GM21360 (cell line): ENCODE results near the gene TUT1.
"Not testable (repeated sequence)": the region's sequence is repeated elsewhere in the genome, so short reads cannot be mapped to it uniquely, and the experiment has no call there.

ENCODE experiments used
- ATAC-seq: cut with Tn5 transposase; IDR thresholded peaks from one replicate; pipeline ENCODE4 v1.9.1; 2021; ENCODE audit warnings: mild to moderate bottlenecking, moderate library complexity; ENCODE audit not compliant: unreplicated experiment

Gene TUT1

DNA sequence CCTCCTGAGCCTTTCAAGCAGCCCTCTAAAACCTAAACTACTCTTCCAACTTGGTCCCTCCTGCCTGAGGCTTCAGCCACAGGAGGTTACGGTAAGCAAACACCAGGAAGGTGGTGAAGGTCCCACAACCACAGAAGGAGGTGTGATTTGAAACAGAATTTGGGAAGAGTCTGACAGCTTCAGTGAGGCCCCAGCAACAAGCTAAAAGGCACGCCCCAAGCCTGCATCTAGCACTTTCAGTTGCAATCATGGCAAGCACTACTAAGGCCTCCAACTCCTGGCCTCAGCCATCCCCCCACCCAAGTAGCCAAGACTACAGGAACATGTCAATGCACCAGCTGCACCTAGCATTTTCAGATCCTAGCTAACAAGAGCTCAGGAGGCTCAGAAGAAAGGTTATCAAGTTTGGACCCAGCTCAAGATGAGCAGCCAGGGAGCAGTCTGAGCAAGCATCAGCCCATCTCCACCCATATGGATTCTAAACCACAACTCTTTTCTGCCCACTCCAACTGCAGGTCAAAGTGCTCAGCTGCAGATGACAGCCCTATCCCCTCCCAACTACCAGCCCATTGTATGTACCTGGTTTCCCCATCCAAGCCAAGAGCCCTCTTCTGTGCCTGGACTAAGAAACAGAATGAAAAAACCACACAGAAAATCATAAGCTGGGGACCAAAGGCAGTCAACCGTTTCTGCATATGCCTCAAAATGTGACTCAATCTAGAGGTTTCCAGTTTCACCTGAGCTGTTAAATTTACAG lies 34.3 kb downstream of the TUT1 start:
- ATAC-seq, result no peak

DNA sequence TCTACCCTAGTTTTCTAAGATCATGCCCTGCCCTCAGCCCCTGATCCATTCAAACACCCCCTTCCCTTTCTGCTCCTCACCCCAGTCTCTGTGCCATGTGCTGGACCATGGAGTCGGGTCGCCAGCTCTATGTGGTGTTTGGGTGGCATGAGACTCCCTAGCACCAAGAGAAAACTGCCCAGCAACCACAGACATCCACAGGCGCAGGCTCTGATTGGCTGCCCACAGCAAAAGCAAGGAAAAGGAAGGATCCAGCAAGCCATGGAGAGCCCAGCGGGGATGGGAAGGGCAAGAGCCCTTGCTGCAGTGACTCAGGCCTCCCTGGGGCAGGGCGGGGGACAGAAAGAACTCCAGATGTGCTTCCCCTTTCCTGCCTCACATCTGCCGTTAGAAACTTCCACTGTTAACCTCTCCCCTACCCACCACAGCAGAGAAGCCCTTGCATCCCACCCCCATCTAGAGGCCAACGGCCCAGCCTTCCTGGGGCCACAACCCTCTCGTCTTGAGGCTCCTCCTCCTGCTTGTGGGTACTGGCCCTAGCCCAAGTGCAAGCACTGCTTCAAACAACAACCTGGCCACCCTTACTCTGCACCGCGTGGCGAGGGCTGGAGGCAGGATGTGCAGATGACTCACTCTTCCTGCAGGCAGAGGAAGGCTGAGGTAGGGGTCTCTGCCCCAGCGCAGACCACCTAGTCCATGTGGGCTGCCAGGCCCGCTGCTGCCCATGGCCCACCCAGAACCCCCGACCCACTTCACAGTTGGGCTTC lies 35.0 kb downstream of the TUT1 start:
- no peak for ATAC-seq

DNA sequence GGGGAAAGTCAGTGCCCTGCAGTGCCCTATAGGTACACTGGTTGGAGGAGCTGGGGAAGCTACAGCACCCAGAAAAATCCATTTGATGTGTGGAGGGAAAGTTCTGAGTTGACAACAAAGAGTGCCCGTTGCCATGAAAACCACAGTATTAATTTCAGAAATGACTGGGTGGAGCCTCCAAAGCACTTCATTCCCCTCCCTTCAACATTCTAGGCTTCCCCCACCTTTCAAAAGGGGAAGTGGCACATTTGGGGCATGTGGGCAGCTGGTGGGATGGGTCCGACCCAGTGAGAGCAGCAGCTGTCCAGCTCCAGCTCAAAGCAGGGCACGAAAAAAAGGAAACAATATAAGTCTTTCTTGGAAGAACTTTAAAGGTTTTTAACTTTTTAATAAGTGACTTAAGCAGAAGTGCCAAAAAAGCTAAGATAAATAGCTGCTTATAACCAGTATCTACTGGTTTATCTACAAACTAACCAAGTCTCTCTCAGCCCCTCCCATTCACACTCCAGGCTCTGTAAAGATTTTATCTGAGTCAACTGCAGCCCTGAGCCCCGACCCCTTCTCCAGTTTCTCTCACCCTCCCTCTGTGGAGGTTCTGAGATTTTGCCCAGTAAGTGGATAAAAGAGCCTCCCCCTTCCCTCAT lies 35.7 kb downstream of the TUT1 start:
- peak; percentile 31 for ATAC-seq

DNA sequence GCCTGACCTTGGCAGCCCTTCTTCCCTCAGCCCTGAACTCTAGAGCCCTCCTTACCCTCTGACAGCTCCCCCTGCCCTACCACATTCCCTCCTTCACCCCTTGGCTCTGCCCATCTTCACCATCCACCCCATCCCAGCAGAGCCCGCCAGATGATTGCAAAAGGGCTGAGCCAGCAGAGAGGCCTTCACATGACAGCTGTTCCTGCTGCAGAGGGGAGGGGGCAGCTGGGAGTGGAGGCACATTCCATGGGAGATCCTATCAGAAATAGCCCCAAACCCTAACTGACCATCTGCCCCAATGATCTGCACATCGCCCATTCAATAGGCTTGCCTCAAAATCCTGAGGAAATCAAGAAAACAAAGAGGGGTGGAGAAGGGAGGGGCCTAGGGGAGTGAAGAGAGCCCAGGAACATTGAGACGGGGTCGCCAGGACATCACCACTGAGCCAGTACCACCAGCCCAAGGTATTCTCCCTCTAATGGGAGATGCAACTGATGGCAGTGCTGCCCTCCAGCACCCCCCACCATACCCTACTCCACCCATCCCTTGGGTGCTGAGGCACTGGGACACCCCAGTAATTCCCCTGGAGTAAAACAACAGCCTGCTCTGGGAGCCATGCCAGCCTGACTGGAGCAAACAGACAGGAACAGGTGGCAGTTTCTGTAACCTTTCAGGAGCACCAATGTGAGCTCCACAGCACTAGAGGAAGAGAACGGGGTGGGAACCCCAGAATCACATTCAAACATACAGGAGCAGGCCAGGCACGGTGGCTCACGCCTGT lies 36.7 kb downstream of the TUT1 start:
- ATAC-seq, result no peak

DNA sequence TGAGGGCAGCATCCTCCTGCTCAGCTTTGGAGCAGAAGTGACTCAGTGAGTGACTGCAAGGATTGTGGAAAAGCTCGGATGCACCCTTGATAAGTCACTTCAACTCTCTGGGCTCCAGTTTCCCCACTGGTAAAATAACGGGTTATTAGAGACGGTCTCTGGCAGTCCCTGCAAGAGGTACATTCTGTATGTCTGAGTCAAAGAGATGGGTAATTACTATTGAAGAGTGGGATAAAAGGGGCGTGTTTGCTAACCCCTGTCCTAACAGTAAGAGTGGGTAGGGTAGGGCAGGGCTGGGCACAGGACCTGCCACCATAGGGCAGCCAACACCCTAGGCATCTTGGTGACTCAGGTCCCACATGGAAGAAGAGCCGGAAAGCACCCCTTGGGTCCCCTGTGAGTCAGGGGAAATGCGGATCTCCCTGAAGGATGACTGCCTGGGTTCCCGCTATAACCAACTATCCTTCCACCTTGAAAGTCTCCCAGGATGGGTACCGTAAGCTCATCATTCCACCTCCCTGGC lies 37.4 kb downstream of the TUT1 start:
- no peak for ATAC-seq

DNA sequence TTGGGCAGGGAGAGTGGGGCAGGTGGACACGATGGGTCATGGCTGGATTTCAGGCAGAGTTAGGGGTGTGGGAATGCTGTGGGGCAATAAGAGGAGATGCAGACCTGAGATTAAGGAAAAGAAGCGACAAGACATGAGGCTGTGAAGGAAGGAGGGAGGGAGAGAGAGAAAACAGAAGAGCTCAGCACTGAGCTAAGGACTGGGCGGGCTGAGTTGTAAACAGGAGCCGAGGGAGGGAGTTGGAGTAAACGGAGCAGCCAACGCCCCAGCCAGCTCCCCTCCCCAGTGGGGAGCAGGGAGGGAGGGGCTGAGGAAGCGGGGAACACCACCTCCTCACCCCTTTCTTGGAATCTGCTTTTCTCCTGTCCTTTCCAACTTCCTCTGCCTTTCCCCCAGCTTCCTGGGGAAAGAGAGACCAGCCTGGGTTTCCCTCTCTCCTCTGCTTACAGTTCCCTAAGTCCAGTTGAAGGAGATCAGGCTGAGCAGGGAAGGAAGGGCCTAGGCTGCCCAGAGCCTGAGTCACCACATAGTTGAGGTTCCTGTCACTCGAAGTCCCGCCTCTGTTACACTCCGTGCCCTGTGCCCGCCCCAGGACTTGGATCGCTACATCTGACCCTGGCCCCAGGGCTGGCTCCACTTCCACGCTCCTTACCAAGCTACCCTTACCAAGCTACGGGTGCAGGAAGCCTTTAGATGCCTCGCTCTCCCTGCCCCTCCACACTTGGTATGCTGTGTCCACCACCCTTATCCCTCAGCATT lies 38.1 kb downstream of the TUT1 start:
- ATAC-seq, result no peak

DNA sequence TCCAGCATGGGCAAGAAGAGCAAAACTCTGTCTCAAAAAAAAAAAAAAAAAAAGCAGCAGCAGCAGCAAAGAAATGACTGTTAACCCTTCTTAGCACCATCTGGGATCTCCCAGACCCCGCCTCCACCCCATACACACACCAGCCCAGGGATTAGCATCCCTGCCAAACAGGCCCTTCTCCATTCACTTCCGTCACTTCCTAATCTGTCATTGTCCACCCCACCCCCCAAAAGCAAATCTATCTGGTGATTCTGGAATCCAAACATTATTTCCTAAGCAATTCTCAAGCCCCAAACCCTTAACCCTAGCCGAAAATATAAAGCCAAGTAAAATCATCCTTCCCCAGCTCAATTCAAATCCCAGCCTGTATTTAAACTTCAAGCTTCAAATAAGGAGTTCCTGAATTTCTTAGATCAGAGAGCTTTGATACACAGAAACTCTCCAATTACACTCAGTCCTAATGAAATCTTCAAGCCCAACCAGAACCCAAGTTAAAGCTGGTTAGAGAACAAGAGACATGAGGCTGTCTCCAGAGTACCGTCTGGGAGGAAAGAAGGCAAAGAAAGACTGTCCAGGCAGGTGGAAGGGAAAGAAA lies 38.7 kb downstream of the TUT1 start:
- ATAC-seq, result no peak

DNA sequence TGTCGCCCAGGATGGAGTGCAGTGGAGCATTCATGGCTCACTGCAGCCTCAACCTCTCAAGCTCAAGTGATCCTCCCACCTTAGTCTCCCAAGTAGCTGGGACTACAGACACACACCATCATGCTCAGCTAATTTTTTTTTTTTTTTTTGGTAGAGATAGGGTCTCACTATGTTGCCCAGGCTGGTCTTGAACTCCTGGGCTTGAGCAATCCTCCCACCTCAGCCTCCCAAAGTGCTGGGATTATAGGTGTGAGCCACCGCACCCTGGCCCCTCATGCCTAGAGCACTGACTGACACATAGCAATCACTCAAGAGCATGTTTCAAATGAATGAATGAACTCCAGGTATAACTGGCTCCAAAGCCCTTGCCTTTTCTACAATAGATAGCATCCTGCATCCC lies 40.8 kb downstream of the TUT1 start:
- ATAC-seq, result not testable (repeated sequence)

DNA sequence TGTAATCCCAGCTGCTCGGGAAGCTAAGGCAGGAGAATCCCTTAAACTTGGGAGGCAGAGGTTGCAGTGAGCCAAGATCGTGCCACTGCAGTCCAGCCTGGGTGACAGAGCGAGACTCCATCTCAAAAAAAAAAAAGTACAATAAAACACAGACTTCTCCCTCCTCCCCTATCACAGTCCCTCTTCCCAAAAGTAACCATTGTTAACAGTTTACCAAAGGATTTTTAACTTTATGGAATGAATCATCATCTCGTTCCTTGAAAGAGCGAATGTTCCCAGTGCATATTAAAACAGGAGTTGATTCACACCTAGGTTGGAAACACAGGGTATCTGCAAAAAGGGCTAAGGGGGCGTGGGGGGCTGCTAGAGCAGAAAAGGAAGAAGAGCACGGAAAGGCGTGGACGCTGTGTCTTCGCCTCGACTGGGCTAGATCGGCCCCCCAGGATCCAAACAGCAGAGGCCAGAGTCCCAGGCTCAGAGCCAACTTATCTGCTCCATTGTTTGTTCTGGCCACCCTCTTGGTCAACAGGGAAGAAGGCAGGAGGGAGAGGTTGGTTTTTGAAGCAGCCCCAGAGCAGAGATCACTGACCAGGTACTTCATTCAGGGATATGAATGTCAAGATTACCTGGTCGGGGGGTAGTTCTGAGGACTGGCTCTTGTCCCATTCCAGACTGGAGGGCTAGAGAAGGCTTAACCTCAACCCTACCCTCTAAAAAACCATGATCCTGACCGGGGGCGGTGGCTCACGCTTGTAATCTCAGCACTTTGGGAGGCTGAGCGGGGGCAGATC lies 42.6 kb downstream of the TUT1 start:
- ATAC-seq, result no peak

DNA sequence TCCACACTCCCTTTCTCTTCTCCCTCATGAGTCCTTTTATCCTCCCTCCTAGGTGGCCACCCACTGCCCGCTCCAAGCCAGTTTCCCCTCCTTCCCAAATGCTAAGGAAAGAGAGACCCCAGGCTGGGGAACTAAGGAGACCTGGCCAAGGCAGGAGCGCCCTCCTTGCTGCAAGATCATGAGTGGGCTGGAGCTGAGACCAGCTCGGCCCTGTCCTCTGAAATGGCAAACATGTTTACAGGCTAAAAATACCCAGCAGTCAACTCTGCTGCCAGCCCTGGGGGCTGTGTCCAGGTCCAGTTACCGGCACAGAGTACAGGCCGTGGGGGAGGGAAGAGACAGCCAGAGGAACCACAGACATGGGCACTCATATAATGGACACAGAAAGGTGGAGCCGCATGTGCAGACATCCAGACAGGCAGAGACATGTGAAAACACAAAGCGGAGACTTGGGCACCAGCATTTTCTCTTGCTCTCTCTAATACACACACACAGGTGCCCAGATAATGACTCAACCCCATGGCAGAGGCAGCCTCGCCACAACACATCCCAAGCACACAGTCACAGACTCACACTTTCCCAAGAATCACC lies 43.5 kb downstream of the TUT1 start:
- no peak for ATAC-seq

DNA sequence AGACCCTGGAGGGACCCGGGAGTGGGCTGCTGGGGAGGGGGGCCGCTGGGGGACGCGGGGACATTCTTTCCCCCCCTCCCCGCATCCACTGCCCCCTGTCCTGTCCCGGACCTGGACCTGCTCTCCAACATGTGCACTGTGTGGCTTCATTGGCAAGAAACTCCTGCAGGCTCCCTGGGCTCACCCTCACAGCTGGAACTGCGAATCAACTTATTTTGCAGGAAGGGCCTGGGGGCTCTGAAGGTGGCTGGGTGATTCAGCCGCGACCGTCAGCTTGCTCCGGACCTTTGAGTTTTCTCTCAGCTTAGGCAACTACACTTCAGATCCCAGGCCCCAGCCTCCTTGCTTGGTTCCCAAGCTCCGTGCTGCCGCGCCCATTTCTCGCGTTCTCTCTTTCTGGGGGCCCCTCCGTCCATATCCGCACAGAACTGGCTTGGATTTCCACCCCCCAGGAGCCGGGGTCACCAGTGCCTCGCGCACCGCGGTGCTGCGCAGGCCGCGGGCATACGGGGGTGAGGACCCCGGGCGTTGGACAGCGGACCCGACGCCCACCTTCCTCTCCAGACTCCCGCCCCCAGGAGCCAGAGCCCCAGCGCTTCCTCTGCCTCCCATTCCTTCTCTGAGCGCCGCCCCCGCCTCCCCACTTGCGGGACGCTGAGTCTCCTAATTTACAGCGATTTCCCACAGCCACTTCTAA lies 44.2 kb downstream of the TUT1 start:
- ATAC-seq, result no peak

DNA sequence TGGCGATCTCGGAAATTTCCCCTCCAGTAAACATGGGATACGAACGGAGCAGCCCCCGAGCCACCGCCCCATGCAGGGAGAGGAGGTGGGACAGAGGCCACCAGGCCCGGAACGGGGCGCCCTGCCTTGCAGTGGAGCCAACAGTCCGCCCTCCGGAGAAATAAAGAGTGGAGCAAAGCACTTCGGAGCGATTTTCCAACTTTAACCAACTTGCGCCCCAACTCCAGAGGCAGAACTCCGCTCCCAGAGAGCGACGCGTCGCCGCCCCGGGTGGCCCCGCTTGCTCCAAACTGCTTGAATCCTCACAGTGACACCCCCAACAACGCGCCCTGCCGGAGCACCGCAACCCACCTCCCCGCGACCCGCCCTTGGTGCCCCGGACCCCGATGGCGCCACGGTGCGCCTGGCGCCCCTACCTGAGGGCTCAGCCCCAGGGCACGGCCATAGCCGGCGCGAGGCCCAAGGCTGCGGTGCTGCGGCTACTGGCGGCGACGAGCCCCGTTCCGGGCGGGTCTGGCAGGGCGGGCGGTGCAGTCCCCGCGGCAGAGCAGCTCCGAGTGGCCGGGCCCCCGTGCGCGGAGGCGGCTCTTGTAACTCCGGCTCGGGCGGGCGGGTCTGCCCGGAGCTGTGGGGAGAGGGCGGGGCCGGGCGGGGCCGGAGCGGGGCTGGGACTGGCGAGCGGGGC lies 44.9 kb downstream of the TUT1 start, which contains the start of gene AHNAK:
AHNAK (minus strand) TSS at position 563 of the 685 bp plus-strand sequence. CDS start 10,708 bp downstream, outside the sequence.
- ATAC-seq, result no peak

DNA sequence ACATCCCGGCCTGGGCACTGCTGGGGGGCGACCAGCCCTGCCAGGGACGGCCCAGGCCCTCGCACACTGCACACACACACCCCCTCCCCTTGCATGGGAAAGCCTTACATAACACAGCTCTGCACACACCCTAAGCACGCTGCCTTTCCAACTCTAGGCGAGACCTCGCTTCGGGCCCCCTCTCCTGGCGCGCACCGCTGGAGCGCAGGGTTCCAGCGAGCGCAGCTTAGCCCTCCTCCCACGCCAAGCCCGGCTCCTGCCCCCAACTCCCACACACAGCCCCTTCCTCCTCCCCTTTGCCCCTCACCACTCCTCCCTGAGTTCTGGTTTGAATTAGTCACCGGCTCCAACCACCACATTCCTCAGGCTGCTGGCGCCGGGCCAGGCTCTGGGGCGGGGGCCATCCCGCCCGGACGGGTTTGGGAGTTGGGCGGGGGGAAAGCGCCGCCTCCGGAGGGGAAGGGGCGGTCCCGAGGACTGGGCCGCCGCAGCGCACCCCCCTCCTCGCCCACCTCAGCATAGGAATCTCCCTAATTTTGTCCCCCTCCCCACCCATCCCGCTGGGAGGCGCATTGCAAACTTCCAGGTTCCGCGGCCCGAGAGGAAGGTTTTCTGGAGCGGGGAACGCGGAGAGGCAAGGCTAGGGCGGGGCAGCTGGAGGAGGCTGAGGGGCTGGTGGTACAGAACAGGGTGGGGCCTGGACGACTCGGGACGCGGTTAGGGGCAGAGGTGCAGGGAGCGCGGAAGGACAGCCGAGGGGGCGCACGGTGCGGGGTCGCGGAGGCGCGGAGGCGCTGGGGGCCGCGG lies 45.7 kb downstream of the TUT1 start:
- ATAC-seq, result no peak

DNA sequence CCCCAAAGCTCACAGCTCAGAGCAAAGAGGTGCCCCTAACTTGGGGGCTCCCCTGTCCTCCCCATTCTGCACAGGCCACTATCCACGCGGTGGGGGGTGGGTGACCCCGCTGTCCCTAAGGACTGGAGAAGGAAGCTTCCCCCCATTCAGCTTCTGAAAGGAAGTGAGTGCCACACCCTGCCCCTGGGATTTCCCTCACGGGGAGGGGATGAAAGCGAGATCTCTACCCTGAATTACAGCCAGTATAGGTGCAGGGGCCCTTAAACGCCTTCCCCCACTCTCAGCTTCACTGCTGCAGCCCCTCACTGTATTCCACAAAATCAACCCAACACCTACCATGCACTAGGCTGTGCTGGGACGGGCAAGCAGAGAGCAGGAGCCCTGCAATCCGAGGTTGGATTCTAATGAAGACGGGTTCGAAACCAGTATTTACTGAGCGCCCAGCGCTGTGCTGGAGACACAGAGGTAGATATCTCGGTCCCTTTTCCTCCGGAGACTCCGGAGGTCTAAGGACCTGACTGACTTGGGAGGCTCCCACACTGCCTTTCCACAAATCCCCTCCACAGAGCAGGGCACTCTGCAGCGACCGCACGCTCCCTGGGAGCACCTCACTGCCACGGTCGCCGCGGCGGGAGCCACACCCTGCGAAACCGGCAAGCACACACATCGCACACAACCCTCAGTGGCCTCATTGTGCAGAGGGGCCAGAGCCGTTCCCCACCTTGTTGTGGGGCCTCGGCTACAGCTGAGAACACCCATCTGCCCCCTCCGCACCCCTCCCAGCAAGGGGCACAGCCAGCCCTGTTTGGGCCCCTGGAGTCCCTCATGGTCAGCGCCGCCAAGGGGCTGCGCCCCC lies 46.5 kb downstream of the TUT1 start:
- no peak for ATAC-seq

DNA sequence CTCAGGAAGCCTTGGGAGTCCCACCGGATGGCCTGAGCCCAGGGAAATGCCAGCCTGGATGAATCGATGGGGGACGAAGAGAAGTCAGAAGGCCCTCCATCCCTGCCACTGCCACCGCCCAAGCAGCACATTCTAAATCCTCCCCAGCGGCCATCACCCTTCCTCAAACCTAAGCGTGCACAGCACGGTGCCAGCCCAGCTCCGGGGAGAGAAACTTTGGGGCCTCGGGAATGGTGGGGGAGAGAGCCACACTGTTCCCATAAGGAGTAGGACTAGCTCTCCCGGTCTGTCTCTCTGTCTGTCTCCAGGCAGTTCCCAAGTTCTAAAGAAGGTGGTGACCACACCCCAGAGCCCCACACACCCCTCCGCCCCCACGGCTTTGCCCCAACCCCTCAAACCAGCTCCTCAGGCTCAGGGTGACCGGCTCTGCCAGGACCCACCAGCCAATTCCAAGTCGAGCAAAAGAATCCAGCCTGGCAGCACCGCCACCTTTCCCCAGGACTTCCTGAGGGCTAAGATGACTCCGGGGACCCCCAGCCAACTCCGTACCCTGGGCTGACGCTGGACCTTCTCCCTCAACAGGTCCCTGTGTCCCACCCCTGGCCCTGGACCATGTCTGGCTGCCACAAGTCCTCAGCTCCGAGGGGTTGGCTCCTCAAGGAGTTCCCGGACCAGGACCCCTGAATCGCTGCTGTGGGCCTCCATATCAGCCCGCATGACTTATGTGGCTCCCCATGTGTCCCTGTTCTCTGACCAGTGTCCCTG lies 47.5 kb downstream of the TUT1 start:
- no peak for ATAC-seq
